ENCODE data around the gene JAZF1.

GRCh38 chr7:27871866-27872265 is 308.7 kb downstream of the JAZF1 start:
- TF ChIP-seq CTCF (IDR thresholded peaks at IDR 0.05; ENCODE audit: poor library complexity): no peak
- no peak for TF ChIP-seq EZH2 (IDR thresholded peaks at IDR 0.05; ENCODE audit: borderline replicate concordance)

Measured in hepatocyte (in vitro differentiated cells).